GM10266 (cell line): ENCODE measurements around the gene RPH3AL.

Experiments used
- DNase-seq: peaks from one replicate; pipeline ENCODE4 v3.0.0; 2012; ENCODE audit errors: extremely low spot score
- TF ChIP-seq, protein P1 (sequence below): IDR thresholded peaks from 2 replicates; pipeline ENCODE4 v1.5.1; 2012; ENCODE audit warnings: mild to moderate bottlenecking, low read depth; ENCODE audit not compliant: control insufficient read depth, insufficient read depth; ENCODE audit errors: missing control alignments

RPH3AL gene

DNA sequence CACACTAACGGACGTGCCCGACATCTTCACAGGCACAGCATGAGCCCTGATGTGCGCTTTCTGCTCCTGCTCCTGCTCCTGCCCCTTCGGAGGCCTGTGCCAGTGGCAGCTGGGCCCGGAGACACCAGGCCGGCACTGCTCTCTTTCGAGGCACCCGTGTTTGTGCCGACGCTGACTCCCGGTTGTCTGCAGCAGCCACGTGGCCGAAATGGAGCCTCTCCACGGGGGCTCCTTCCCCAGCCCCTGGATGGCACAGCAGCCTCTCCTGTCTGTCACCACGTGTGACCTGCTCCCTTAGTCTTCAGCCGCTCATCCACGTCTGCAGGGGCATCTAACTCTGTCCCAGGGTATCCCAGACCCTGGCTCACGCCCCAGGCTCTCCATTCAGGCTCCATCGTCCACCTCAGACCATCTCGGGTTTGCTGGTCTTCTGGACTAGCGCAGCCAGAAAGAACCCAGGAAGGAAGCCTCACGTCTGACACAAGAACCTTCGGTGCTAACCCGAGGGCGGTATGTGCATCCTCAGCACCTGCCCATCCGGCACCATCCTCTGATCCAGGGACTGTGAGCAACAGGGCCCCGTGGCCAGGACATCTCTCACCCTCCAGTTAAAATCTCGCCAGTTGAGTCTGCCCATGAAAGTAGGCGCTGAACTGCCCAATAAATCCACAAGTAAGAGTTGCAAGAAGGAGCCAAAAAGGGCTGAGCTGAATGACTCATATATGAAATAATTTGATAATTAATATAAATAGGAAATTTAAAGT lies 4.2 kb upstream of the RPH3AL start:
- DNase-seq, result no peak
- TF ChIP-seq, protein P1, sequence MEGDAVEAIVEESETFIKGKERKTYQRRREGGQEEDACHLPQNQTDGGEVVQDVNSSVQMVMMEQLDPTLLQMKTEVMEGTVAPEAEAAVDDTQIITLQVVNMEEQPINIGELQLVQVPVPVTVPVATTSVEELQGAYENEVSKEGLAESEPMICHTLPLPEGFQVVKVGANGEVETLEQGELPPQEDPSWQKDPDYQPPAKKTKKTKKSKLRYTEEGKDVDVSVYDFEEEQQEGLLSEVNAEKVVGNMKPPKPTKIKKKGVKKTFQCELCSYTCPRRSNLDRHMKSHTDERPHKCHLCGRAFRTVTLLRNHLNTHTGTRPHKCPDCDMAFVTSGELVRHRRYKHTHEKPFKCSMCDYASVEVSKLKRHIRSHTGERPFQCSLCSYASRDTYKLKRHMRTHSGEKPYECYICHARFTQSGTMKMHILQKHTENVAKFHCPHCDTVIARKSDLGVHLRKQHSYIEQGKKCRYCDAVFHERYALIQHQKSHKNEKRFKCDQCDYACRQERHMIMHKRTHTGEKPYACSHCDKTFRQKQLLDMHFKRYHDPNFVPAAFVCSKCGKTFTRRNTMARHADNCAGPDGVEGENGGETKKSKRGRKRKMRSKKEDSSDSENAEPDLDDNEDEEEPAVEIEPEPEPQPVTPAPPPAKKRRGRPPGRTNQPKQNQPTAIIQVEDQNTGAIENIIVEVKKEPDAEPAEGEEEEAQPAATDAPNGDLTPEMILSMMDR, result no peak

DNA sequence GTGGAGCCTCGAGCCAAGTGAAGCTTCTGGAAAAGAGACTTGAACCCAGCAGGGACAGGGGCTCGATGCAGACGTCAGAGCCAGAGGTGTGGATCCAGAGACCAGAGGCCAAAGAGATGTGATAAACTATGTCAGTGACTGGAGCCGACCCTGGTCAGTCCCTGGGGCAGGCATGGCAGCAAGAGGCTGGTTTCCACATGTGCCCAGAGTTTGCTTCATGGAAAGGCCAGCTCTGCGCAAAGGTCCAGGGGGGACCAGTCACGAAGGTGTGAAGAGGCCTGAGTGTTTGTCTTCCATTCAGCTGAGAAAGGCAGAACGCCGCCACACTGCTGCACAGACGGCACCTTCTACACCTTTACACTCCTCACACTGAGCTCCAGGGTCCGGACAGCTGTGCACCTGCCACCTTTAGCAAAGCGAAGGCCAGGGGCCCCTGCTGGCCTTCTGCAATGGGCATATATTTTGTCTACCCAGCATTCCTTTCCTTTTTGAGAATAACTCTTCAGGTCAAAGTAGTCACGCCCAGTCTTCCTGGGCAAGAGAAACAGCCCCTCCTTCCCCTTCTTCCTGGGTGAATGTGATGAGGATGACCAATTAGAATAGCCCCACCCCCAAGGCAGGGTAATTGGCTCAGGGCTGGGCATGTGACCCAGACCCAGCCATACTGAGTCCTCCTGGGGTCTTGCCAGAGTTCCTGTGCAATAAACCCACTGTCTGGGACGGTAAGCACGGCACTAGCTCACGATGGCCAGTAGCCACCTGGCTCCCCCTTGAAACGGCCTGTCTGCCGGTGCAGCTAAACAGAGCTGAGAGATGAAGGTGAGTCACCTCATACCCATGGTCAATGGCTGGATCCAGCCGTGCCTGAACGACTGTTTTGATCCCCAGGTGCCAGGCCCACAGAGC lies 2.3 kb upstream of the RPH3AL start:
- TF ChIP-seq, protein P1, result no peak
- no peak for DNase-seq

DNA sequence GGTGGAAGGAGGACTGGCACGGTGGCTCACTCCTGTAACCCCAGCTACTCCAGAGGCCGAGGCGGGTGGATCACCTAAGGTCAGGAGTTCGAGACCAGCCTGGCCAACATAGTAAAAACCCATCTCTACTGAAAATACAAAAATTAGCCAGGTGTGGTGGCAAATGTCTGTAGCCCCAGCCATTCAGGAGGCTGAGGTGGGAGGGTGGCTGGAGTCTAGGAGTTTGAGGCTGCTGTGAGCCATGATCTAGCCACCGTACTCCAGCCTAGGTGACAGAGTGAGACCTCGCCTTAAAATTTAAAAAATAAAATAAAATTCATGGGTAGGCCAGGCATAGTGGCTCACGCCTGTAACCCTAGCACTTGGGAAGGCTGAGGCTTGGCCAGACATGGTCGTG lies 1.2 kb upstream of the RPH3AL start:
- DNase-seq, result no peak
- TF ChIP-seq, protein P1, result no peak

DNA sequence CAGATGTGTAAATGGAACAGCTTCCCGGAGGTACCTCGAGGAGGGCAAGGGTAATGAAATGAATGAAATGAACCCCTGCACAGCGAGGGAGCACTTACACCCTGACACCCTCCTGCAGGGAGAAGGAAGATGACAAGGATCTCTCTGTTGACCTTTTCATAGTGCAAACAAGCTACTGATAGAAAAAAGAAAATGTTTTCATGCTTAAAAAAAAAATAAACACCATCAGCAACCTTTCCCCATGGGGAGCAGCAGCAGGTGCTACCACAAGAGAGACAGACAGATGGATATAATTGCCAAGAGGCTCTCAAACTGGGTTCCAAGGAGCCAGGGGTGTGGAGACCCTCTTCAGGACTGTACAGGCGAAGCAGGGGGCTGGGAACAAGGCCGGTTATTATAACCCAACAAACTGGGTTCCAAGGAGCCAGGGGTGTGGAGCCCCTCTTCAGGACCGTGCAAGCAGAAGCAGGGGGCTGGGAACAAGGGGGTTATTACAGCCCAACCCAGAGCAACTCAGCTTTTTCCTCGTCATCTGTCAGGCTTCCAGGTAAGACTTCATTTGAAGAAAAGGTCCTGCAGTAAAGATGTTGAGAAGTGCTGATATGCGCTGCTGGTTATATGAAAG lies 718 bp upstream of the RPH3AL start:
- TF ChIP-seq, protein P1, result no peak
- DNase-seq, result no peak

DNA sequence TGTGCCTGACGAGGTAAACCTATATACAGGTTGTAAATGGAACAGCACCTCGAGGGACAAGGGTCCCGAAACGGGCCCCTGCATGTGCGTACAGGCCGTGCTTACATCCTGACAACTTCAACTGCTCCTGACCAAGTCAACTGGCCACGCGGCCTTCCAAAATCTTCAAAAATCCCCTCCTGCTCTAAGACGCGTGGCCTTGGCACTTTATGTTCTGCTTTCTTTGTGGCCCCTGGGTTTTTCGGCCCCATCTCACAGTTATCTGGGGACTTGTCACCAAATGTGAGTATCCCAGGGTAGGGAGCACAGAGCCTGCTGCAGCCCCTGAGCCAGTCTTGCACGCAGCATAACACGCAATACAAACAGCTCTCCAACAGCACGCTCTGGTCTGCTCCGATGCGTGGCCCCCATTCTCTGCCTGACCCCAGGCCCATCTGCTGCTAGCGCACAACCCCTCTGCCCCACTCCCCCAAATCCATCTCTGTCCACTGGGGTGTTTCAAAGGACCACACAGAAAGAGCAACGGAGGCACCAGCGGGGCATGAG lies 659 bp downstream of the RPH3AL start:
- no peak for DNase-seq
- TF ChIP-seq, protein P1, result no peak

DNA sequence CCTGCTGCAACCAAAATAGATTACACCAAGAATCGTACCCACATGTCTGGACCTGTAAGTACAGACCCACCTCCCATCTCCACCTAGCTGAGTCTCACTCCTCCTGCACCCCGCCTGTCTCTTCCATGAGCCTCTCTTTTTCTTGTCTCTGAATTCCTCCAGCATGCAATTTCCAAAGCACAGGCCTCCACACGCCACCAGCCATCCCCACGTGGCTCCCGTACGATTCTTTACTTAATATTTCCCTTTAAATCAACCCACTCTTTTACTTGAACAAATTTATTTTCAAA lies 1.2 kb downstream of the RPH3AL start:
- TF ChIP-seq, protein P1, result no peak
- no peak for DNase-seq
